ENCODE results near the gene SHQ1.

The SHQ1 gene

GRCh38 chr3:72844436-72844993, 3.7 kb downstream of the SHQ1 start:
- Histone ChIP-seq H3K27ac (no peak overlapping the region), H3K4me3 (IDR thresholded peaks at IDR 0.05; ENCODE audit: insufficient read depth, low read depth, low read length) (no peak overlapping the region), H3K4me2 (peak overlapping the region; percentile 12; the same call in 1 of the 2 replicates), H2AFZ (ENCODE audit: low read depth) (no peak overlapping the region), H3K27me3 (ENCODE audit: insufficient read depth, low read depth) (peaks cover under 1% of the 10 kb centered on the region; the same call in 1 of the 2 replicates), H3K4me1 (ENCODE audit: low read depth, poor library complexity, severe bottlenecking) (peaks cover 10% of the 10 kb centered on the region), H3K79me2 (ENCODE audit: insufficient read depth, low read depth) (no peaks in the 10 kb centered on the region; the same call in 1 of the 2 replicates), H4K20me1 (ENCODE audit: insufficient read depth) (no peaks in the 10 kb centered on the region), H3K9ac (no peak overlapping the region), H3K36me3 (ENCODE audit: insufficient read depth) (no peaks in the 10 kb centered on the region)
- TF ChIP-seq CTCF (conservative IDR thresholded peaks at IDR 0.05; ENCODE audit: low read depth, low read length) = no peak

GRCh38 chr3:72839057-72839456, 9.2 kb downstream of the SHQ1 start:
- no peaks in the 10 kb centered on the region for H4K20me1 ChIP-seq (ENCODE audit: insufficient read depth)
- no peak overlapping the region for H2AFZ ChIP-seq (ENCODE audit: low read depth)
- no peak overlapping the region for H3K9ac ChIP-seq
- H3K4me3 ChIP-seq (IDR thresholded peaks at IDR 0.05; ENCODE audit: insufficient read depth, low read depth, low read length) = no peak overlapping the region
- no peak overlapping the region for H3K4me2 ChIP-seq
- no peak overlapping the region for H3K27ac ChIP-seq
- H3K27me3 ChIP-seq (ENCODE audit: insufficient read depth, low read depth) = no peaks in the 10 kb centered on the region
- no peaks in the 10 kb centered on the region for H3K36me3 ChIP-seq (ENCODE audit: insufficient read depth)
- H3K79me2 ChIP-seq (ENCODE audit: insufficient read depth, low read depth) = no peaks in the 10 kb centered on the region
- TF ChIP-seq CTCF (conservative IDR thresholded peaks at IDR 0.05; ENCODE audit: low read depth, low read length) = no peak
- no peaks in the 10 kb centered on the region for H3K4me1 ChIP-seq (ENCODE audit: low read depth, poor library complexity, severe bottlenecking)

- no peak overlapping the region for H3K9ac ChIP-seq
- H3K36me3 ChIP-seq (ENCODE audit: insufficient read depth) = no peaks in the 10 kb centered on the region
- TF ChIP-seq CTCF (conservative IDR thresholded peaks at IDR 0.05; ENCODE audit: low read depth, low read length) = no peak
- H3K4me2 ChIP-seq = no peak overlapping the region
- H3K4me1 ChIP-seq (ENCODE audit: low read depth, poor library complexity, severe bottlenecking) = no peaks in the 10 kb centered on the region
- no peak overlapping the region for H3K4me3 ChIP-seq (IDR thresholded peaks at IDR 0.05; ENCODE audit: insufficient read depth, low read depth, low read length)
- no peaks in the 10 kb centered on the region for H4K20me1 ChIP-seq (ENCODE audit: insufficient read depth)
- H3K27me3 ChIP-seq (ENCODE audit: insufficient read depth, low read depth) = no peaks in the 10 kb centered on the region
- no peak overlapping the region for H3K27ac ChIP-seq
- H3K79me2 ChIP-seq (ENCODE audit: insufficient read depth, low read depth) = no peaks in the 10 kb centered on the region
- H2AFZ ChIP-seq (ENCODE audit: low read depth) = no peak overlapping the region
These were observed 11.3 kb downstream of the SHQ1 start for GRCh38 chr3:72836923-72837322.

GRCh38 chr3:72836416-72836815, 11.8 kb downstream of the SHQ1 start:
- Histone ChIP-seq H3K27ac (no peak overlapping the region), H4K20me1 (ENCODE audit: insufficient read depth) (no peaks in the 10 kb centered on the region), H3K79me2 (ENCODE audit: insufficient read depth, low read depth) (no peaks in the 10 kb centered on the region), H3K9ac (no peak overlapping the region), H2AFZ (ENCODE audit: low read depth) (no peak overlapping the region), H3K4me3 (IDR thresholded peaks at IDR 0.05; ENCODE audit: insufficient read depth, low read depth, low read length) (no peak overlapping the region), H3K4me2 (no peak overlapping the region), H3K36me3 (ENCODE audit: insufficient read depth) (no peaks in the 10 kb centered on the region), H3K4me1 (ENCODE audit: low read depth, poor library complexity, severe bottlenecking) (no peaks in the 10 kb centered on the region), H3K27me3 (ENCODE audit: insufficient read depth, low read depth) (no peaks in the 10 kb centered on the region)
- no peak for TF ChIP-seq CTCF (conservative IDR thresholded peaks at IDR 0.05; ENCODE audit: low read depth, low read length)

Measured in KMS-11 (cell line).